Daoy (cell line): ENCODE data around the gene TM4SF18. TPM values are rescaled to one million over a fixed set of nuclear protein-coding genes. Genes with fewer than 3 reads are reported as not detected.
"Not testable (repeated sequence)": the region's sequence is repeated elsewhere in the genome, so short reads cannot be mapped to it uniquely, and the experiment has no call there.

Source experiments
- DNase-seq: peaks from one replicate; pipeline ENCODE4 v3.0.0-alpha.2; 2015; ENCODE audit warnings: low read depth
- total RNA-seq: library from RNA; depleted of rRNA; stranded (reverse); fragments of >200 nt; shearing (Covaris generic); gene quantifications from 2 replicates; pipeline ENCODE4 v1.2.3, GENCODE V29; 2014; rRNA removed

The TM4SF18 gene, protein sequence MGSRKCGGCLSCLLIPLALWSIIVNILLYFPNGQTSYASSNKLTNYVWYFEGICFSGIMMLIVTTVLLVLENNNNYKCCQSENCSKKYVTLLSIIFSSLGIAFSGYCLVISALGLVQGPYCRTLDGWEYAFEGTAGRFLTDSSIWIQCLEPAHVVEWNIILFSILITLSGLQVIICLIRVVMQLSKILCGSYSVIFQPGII
- total RNA-seq = 0.23 TPM in 1 of 2 replicates, not detected in the other

DNA sequence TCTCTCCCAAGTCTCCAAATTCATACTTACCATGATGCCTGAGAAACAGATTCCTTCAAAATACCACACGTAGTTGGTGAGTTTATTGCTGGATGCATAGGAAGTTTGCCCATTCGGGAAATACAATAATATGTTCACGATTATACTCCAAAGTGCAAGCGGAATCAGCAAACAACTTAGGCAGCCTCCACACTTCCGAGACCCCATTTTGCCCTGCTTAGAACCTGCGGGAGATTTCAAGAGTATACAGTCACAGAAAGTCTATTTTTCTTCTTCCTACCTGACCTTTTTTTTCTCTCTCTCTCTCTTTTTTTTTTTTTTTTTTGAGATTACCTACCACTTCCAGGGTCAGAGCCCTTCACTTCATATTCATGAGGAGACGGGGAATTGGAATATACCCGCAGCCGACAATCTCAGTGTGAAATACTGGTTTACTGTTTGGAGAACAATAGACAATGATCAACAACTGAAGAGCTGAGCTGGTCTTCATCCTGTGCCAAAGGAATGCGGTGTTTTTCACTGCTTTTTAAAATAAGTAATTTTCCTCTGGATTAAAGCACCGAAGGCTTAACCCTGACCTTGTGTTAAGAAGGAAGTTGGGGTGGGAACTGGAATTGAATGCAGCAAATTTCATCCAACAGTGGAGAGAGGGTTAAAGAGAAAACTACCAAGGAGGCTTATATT lies at the start of gene TM4SF18:
TSS of gene TM4SF18 (minus strand) at position 461 of the 684 bp plus-strand sequence. CDS start at position 207, 254 bp downstream.
- no peak for DNase-seq

DNA sequence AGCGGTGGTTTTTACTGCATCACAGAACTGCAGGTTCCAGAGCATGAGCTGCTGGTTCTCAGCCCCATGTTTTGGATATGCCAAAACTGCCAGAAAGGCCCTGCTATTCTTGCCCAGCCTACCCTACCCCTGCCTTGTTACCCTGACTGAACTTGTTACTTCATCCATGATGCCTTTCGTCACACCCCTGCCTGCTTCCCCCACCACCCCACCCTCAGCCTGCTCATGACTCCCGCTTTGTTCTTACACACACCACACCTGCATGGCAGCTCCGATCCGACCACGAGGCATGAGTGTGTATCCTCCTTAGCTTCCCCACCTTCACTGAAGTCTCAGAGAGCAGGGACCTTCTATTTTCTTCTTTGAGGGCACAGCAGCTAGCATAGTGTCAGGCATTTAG lies 49.1 kb upstream of the TM4SF18 start:
- no peak for DNase-seq

DNA sequence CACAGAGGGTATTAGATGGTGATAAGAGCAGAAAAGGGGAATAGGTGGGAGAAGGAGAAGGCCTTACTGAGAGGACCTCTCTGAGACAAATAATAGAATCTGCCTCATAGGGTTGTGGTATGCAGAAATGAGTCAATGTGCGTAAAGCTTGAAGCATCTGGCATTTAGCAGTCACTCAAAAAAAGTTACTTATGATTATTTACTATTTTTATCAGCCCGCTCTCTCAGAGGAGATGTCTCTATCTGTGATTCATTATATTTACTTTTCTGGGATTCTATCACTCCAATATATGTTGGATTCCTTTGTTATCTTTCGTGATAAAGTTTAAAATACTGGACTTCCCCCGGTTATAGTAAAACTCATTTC lies 48.6 kb upstream of the TM4SF18 start:
- peak; percentile 56 for DNase-seq

DNA sequence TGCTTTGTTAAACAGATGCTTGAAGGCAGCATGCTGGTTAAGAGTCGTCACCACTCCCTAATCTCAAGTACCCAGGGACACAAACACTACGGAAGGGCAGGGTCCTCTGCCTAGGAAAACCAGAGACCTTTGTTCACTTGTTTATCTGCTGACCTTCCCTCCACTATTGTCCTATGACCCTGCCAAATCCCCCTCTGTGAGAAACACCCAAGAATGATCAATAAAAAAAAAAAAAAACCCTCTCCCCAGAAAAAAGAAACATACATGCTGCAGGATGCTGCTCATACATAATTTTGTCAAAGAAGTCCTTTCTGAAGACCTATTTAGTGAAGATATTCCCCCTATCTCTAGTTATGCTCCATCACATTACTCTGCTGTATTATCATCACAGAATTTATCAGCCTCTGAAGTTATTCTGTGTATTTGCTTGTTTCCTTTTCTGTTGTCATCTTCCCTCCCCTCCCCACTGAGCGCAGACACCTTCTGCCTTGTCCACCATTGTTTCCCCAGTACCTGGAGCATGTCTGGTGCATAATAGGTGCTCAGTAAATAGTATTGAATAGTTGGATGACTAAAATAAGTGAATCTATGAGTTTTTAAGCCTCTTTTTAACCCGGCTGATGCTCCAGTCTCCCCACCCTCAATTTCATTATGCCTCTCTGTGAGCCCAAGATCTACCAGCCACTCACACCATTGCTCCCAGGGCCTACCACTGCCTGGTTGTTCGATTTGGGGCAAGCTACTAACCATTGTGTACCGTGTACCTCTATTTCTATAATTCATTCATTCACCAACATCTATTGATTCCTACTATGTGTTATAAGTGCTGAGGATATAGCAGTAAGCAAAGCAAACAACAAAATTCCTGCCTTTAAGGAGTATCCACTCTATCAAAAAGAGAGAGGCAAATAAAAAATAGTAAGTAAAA lies 48.0 kb upstream of the TM4SF18 start:
- DNase-seq = no peak

DNA sequence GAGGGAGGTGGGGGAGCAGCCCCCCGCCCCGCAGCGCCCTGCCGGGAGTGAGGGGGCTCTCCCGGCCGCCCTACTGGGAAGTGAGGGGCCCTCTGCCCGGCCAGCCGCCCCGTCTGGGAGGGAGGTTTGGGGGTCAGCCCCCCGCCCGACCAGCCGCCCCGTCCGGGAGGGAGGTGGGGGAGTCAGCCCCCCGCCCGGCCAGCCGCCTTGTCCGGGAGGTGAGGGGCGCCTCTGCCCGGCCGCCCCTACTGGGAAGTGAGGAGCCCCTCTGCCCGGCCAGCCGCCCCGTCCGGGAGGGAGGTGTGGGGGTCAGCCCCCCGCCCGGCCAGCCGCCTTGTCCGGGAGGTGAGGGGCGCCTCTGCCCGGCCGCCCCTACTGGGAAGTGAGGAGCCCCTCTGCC lies 46.8 kb upstream of the TM4SF18 start:
- DNase-seq = not testable (repeated sequence)

DNA sequence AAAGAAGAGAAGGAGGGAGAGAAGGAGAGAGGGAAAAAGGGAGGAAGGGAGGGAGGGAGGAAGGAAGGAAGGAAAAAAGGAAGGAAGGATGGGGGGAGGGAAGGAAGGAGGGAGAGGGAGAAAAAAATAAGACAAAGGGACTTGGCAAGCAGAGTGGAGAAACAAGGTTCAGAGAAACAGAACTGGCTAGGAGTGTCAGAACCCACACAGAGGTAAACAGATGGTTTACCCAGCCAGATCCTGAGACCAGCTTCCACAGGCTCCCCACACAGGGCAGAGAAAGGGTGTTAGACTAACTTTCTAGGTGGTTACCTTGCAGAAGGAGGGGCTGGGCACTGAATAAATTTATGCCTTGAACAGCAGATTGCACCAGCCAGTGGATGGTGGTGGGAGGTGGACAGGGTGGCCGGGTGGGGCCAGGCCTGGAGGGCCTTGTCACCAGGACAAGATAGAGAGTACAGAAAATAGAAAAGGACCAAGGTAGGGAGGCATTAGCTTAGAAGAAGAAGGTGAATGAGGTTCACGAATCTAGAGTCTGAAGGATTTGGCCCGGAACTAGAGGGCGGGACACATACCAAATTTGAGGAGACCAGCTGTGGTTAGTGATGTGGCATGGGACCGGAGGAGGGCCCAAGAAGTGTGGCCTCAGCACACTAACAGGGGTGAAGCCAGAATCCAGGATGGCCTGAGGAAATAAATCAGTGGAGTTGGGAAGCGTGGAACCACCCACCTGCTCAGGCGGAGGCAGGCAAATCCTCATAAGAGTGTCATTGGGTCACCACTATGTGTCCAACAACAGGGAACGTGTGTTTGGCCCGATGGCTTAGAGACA lies 45.3 kb upstream of the TM4SF18 start:
- no peak for DNase-seq

DNA sequence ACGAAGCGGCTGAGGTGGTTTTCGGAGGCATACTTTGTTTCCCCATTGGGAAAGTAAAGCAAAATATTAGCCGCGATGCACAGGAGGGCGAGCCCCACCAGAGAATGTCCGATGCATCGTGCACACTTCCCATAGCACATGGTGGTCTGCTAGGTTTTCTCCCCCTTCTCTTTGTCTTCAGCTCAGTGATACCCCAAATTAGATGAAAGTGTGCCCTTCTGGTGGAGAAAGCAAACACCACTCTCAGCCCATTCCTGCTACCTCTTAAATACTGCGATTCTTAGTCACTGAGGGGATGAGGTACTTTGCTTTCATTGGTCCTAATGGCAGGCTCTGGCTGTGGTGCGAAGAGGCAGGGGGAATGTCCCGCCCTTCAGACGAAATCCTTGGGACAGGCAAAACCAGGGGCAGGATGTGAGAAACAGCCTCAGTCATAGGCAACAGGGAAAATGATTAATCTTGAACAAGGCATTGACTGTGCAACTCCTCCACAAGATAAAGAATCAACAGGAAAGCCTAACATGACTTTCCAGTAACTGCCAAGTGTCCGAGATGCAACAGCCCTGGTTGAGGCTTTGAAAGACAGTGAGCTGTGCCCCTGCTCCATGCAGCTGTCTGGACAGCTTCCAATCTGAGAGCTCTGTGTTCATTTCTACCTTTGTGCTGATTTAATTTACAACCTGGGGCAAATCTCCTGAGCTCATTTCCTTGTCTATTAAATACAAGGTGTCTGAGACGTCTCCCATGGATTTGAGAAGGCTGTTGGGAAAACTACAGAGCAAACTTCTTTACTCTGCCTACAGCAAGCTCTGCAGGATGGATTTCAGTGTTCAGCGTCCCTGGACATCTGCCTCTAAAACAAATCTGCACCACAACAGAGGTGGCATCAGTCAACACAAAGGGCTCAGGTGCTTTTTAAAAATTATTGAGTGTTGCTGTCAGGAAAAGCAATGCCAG lies 44.2 kb upstream of the TM4SF18 start, which contains the start of gene TM4SF1:
TSS of gene TM4SF1 (minus strand) at position 242 of the 957 bp plus-strand sequence. CDS start at position 140, 102 bp downstream.
- peak; percentile 98 for DNase-seq

DNA sequence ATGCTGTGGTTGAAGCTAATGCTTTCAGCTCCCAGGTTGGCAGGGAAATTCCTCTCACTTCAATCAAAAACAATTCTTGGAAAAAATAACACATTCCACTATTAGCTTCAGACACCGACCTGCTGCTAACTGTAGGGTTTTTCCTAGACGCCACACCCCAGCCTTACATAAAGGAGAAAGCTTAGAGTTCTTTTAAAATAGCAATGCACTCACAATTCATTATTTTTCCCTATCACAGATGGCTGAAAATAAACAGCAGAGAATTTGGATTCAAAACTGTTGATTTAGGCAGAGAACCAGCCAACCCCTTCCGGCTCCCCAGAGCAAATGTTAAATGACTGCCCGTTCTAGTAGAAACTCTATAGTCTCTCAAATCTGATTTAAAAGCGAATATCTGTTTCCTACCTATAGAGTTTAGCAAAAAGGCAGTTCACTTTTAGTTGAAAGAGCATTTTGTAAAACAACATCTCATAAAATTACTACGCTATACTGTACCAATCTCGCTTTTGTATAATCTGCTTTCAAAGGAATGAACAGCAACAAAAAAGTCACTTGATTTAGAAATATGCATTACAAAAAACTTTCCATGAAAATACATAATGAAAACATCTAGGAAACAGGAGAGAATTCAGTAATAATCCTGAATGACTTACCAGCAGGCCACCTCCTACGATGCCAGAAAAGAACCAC lies 43.4 kb upstream of the TM4SF18 start:
- no peak for DNase-seq

DNA sequence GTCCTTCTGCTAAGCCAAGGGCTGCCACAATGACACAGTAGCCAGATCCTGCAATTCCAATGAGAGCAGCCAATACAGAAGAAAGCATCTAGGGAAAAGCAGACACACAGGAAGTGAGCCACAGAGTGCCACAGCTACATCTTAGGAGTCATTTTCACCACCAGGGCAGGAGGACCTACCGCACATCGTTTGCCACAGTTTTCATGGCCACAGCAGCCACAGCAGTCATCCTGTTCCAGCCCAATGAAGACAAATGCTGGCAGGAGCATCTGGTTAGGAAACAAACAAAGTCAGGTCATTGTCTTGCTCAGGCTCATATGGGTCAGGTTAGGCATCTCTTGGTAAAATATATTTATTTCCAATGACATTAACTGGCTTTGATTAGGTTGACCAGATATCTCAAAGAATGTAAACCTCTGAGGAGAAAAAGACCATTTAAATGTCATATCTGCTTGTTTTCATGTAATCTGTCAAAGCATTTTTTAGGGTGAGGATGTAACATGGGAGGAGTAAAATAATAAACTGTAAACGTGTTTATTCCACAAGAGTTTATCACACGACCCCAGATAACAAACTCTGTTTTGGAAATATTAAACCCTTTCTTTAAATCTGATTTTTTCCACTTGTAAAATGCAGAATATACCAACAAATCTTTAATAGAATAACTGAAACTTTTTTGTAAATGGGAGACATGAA lies 42.2 kb upstream of the TM4SF18 start:
- DNase-seq = peak; percentile 47

DNA sequence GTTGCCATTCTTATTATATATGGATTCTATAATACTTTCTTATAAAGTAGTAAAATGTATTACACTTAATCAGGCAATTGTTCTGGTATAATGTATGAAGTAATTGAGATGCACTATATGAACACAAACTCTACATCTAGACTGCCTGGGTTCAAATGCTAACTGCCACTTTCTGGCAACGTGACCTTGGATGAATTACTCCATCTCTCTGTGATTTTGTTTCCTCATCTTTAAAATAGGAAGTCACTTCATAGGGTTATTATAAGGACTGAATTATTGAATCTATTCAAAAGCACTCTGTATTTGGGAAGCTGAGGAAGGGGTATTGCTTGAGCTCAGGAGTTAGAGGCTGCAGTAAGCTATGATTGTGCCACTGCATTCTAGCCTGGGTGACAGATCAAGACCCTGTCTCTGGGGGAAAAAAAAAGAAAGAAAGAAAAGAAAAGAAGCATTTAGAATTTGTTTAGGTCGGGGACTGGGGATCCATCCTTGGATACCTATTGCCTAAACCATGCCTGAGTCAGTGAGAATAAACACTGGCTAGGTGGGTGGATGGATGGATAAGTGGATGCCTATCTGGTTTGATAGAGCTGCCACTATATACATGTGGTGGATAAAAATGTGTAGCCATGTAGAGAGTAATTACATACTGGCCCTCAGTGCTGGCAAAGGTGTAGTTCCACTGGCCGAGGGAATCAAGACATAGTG lies 41.5 kb upstream of the TM4SF18 start:
- no peak for DNase-seq

DNA sequence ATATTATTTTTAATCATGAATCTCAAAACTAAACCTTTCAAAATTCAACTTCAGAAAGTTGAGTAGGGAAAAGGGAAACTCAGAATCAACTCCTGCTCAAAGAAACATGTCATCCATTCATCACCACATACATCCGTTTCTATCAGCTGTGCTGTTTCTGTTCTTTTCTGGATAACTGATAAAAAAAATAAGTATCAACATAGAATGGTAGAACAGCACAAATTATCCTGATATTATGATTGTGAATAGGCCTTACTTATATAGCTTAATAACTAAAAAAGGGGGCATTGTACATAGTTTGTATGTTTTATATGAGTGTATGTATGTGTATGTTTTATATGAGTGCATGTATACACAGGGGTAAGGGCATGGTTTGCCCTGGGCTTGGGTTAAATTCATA lies 41.0 kb upstream of the TM4SF18 start:
- no peak for DNase-seq

DNA sequence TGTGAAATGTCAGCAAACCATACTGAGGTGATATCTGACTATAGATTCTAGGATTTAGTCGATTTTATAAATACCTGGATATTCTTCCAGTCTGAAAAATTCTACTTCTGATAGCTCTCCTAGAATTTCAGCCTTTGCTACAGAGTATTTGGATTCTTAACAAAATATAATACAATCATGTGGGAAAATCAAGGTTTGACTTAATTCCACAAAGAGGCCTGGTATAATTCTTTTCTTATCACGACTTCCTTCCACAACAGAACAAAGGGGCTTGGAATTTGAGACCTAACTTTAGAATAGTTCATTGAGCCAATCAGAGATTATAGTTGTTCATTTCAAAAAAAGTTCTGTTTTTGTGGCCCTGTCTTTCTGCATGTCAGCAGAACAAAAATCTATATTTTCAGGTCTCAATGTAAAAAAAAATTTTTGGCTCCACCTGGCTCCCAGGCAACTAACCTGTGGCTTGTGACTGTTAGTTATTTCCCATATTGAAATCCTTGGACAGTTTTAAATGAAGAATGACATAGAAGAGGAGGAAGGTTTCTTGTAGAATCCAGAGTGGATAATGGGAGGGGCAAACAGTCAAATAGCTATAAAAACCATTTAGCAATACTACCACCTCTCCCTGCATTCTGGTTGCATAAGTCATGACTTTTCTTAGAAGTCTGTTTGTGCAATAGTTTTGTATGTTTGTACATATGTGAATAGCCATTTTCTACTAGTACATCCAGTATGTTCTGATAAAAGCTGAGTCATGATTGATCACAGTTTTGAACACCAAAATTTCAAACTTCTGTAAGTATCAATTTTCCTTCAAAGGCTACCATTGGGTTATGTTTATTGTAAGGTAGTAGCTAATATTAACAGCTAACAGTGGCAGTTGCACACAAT lies 40.0 kb upstream of the TM4SF18 start:
- DNase-seq = no peak

DNA sequence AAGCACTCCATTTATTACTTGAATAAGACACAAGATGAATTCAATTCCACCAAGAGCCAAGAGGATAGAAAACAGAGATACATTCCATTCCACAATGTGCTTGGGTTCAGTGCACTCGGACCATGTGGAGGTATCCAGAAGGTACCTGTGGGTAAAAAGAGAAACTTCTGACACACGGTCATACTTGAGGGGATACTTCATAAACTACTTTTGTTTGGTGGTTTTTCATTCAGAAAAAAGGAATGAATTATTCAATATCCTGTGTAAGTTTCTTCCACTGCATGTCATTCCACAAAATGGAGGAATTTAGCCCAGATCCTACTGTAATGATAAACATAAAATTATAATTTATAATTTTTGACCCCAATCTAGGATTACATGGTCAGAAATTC lies 38.3 kb upstream of the TM4SF18 start:
- no peak for DNase-seq

DNA sequence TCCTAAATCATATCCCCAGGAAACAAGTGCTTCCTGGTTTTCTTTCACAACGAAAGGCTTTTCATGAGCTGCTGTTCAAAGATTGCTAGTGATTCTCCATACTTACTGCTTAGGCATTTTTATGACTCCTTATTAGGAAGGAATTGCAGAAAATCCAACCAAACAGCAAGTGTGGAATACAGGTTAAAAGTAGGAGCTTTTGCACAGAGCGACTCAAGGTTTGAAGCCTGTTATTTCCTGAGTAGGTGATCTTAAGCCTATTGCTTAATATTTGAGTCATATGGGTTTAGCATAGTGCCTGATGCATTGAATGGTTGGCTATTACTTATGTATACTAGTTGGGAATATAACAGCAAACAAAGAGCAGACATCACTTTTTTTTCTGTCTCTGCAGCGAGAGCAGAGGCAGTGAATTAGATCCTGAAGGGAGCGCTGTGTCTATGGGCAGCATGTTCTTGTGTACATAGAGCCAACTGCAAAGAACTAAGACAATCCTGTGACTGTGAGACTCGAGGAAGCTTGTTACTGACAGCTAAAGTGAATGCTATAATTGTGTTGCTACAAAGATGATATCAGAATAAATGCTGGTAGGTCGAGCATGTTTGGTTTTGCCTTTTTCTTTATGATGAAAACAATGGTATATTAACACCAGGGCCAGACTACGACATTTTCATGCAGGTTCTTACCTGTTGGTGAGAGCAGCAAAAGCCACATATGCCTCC lies 37.7 kb upstream of the TM4SF18 start:
- DNase-seq = no peak

DNA sequence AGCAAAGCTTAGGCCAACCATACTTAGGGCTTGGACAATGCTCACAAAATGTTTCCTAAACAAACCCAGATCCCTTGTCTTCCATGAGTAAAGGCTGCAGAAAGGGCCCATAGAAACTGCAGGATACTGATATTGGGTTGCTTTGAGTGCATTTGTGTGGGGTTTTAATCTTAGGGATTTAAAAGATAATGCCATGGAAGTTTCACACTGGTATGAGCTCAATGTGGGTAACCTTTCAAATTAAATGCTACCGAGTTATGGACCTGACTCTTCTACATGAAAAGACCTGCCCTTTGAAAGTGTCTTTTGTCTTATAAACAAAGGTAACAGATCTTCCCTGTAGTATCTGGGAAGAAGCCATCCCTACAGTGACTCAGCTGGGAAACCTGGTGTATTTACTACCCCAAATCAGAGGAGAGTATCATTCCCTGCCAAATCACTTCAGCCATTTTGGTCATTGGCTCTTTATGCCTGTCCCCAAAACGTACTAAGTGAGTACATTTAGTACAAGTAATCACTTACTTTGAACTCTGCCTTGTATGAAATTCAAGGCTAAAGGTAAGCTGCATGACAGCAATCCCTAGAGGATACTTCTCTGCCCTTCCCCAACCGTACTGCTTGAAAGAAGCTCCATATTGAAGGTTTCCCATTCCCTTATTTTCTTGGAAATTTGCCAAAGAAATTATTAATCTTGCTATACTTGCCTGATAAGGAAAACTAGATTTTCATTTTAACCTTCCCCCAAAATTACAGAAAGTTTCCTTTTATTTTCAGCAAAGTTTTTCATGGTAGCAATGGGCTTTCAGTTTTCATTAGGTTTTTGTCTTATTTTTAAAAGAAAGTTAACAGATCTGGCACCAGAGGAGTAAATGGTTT lies 36.8 kb upstream of the TM4SF18 start:
- DNase-seq = no peak
